WTC11 (cell line): ENCODE data around the gene NT5DC4.

Experiments
- CBFB ChIP-seq: sonication (generic); formaldehyde crosslinking; IDR thresholded peaks from 2 replicates; pipeline ENCODE4 v1.8.1; 2022; ENCODE audit warnings: mild to moderate bottlenecking, low read depth, missing genetic modification reagents
- CDX4 ChIP-seq: fragments of 250-450 bp; sonication (Bioruptor Pico); IDR thresholded peaks from 2 replicates; pipeline ENCODE4 v1.9.0; 2021; ENCODE audit warnings: moderate library complexity, mild to moderate bottlenecking, inconsistent platforms, borderline replicate concordance
- CTCF ChIP-seq: fragments of 200-600 bp; IDR thresholded peaks from 2 replicates; pipeline ENCODE4 v1.8.0; 2022; ENCODE audit warnings: antibody characterized with exemption
- IRF1 ChIP-seq: sonication (generic); formaldehyde crosslinking; IDR thresholded peaks from 2 replicates; pipeline ENCODE4 v1.8.0; 2023; ENCODE audit warnings: missing genetic modification reagents
- RELA ChIP-seq: sonication (generic); formaldehyde crosslinking; IDR thresholded peaks from 2 replicates; pipeline ENCODE4 v1.8.1; 2022; ENCODE audit warnings: missing genetic modification reagents, mild to moderate bottlenecking, borderline replicate concordance

GRCh38 chr2:112737542-112738232 lies 16.9 kb downstream of the NT5DC4 start:
- TF ChIP-seq CDX4 (CRISPR knock-in tag) (no peak), CTCF (no peak), RELA (no peak), IRF1 (no peak), CBFB (CRISPR knock-in tag) (no peak)
